ENCODE results near the gene CBX8.

The CBX8 gene

GRCh38 chr17:79750650-79751545, 46.0 kb downstream of the CBX8 start:
- H4K20me1 ChIP-seq (ENCODE audit: insufficient read depth, low read length) = no peaks in the 10 kb centered on the region
- TF ChIP-seq CTCF (IDR thresholded peaks at IDR 0.05; ENCODE audit: borderline replicate concordance, extremely low read depth, low read length, poor library complexity, severe bottlenecking) = no peak
- TF ChIP-seq EZH2 (IDR thresholded peaks at IDR 0.05; ENCODE audit: borderline replicate concordance, low read depth, low read length, severe bottlenecking) = no peak
- no peak for DNase-seq
- H2AFZ ChIP-seq (ENCODE audit: low read depth, low read length) = no peak overlapping the region
- no peaks in the 10 kb centered on the region for H3K79me2 ChIP-seq (ENCODE audit: insufficient read depth, low read length)
- no peak overlapping the region for H3K9ac ChIP-seq (ENCODE audit: low read depth, low read length)
- H3K36me3 ChIP-seq (ENCODE audit: insufficient read depth, low read length) = no peaks in the 10 kb centered on the region
- H3K4me3 ChIP-seq (ENCODE audit: low read depth in 1 of 2, low read length in 2 of 2) = no peak overlapping the region
- H3K4me1 ChIP-seq (ENCODE audit: insufficient read depth, low read length) = peaks cover 7% of the 10 kb centered on the region
- ATAC-seq (ENCODE audit: insufficient read depth, low read depth) = no peak
- no peak overlapping the region for H3K27ac ChIP-seq (ENCODE audit: low read length)
- H3K9me3 ChIP-seq (ENCODE audit: insufficient read depth, low read length, severe bottlenecking) = no peaks in the 10 kb centered on the region
- H3K4me2 ChIP-seq (ENCODE audit: insufficient read depth, low read length) = no peak overlapping the region
- H3K27me3 ChIP-seq (ENCODE audit: insufficient read depth, low read length, poor library complexity) = no peaks in the 10 kb centered on the region

GRCh38 chr17:79749958-79750357, 46.9 kb downstream of the CBX8 start:
- no peak for TF ChIP-seq CTCF (IDR thresholded peaks at IDR 0.05; ENCODE audit: borderline replicate concordance, extremely low read depth, low read length, poor library complexity, severe bottlenecking)
- TF ChIP-seq EZH2 (IDR thresholded peaks at IDR 0.05; ENCODE audit: borderline replicate concordance, low read depth, low read length, severe bottlenecking) = no peak
- Histone ChIP-seq H3K27ac (ENCODE audit: low read length) (no peak overlapping the region), H3K79me2 (ENCODE audit: insufficient read depth, low read length) (no peaks in the 10 kb centered on the region), H3K9ac (ENCODE audit: low read depth, low read length) (no peak overlapping the region), H3K4me1 (ENCODE audit: insufficient read depth, low read length) (peaks cover 13% of the 10 kb centered on the region), H3K4me2 (ENCODE audit: insufficient read depth, low read length) (no peak overlapping the region), H3K27me3 (ENCODE audit: insufficient read depth, low read length, poor library complexity) (no peaks in the 10 kb centered on the region), H2AFZ (ENCODE audit: low read depth, low read length) (no peak overlapping the region), H3K9me3 (ENCODE audit: insufficient read depth, low read length, severe bottlenecking) (no peaks in the 10 kb centered on the region), H3K4me3 (ENCODE audit: low read depth in 1 of 2, low read length in 2 of 2) (no peak overlapping the region), H4K20me1 (ENCODE audit: insufficient read depth, low read length) (no peaks in the 10 kb centered on the region), H3K36me3 (ENCODE audit: insufficient read depth, low read length) (no peaks in the 10 kb centered on the region)
- DNase-seq (no peak), ATAC-seq (ENCODE audit: insufficient read depth, low read depth) (no peak)

GRCh38 chr17:79749156-79749815, 47.6 kb downstream of the CBX8 start:
- Histone ChIP-seq H3K79me2 (ENCODE audit: insufficient read depth, low read length) (no peaks in the 10 kb centered on the region), H3K27ac (ENCODE audit: low read length) (no peak overlapping the region), H3K36me3 (ENCODE audit: insufficient read depth, low read length) (no peaks in the 10 kb centered on the region), H4K20me1 (ENCODE audit: insufficient read depth, low read length) (no peaks in the 10 kb centered on the region), H3K4me1 (ENCODE audit: insufficient read depth, low read length) (peaks cover 13% of the 10 kb centered on the region), H3K9me3 (ENCODE audit: insufficient read depth, low read length, severe bottlenecking) (no peaks in the 10 kb centered on the region), H2AFZ (ENCODE audit: low read depth, low read length) (no peak overlapping the region), H3K4me3 (ENCODE audit: low read depth in 1 of 2, low read length in 2 of 2) (no peak overlapping the region), H3K27me3 (ENCODE audit: insufficient read depth, low read length, poor library complexity) (no peaks in the 10 kb centered on the region), H3K9ac (ENCODE audit: low read depth, low read length) (no peak overlapping the region), H3K4me2 (ENCODE audit: insufficient read depth, low read length) (no peak overlapping the region)
- DNase-seq (no peak), ATAC-seq (ENCODE audit: insufficient read depth, low read depth) (no peak)
- TF ChIP-seq EZH2 (IDR thresholded peaks at IDR 0.05; ENCODE audit: borderline replicate concordance, low read depth, low read length, severe bottlenecking) (no peak), CTCF (IDR thresholded peaks at IDR 0.05; ENCODE audit: borderline replicate concordance, extremely low read depth, low read length, poor library complexity, severe bottlenecking) (no peak)

All from DND-41 (cell line).